Kidney (tissue), 14 donors: ENCODE results near the gene AQP12A. TPM values are rescaled to one million over a fixed set of nuclear protein-coding genes. Genes with fewer than 3 reads are reported as not detected.

Experiments used
- DNase-seq, 5 donors: peaks; one replicate each; pipeline ENCODE4 v3.0.0-alpha.2; 2013 to 2020
- FAIRE-seq: peaks from 2 replicates; lab custom pipeline; 2012; peaks lifted over from hg19 to GRCh38; lab: Jason Lieb, UNC
- H3K27ac ChIP-seq, 2 donors: one replicate each; pipeline ENCODE4 v1.7.0; 2013; ENCODE audit warnings: low read depth in 2 of 2, low read length in 2 of 2, inconsistent platforms in 1 of 2
- H3K27me3 ChIP-seq: one replicate; pipeline ENCODE4 v1.7.1; 2013; ENCODE audit warnings: low read length, inconsistent platforms; ENCODE audit not compliant: control insufficient read depth, insufficient read depth
- H3K36me3 ChIP-seq, 3 donors: one replicate each; pipeline versions ENCODE4 v1.7.0 to v1.7.1; 2013; ENCODE audit warnings: low read length in 3 of 3, control low read depth in 1 of 3, inconsistent platforms in 1 of 3; ENCODE audit not compliant: insufficient read depth in 3 of 3, control insufficient read depth in 2 of 3
- H3K4me1 ChIP-seq, 3 donors: one replicate each; pipeline versions ENCODE4 v1.7.0 to v1.7.1; 2013; ENCODE audit warnings: low read length in 3 of 3, inconsistent platforms in 1 of 3, low read depth in 1 of 3; ENCODE audit not compliant: control insufficient read depth in 2 of 3, insufficient read depth in 2 of 3
- H3K4me3 ChIP-seq, 3 donors: one replicate each; pipeline versions ENCODE4 v1.7.0 to v1.8.1; 2013; ENCODE audit warnings: low read length in 3 of 3, control low read depth in 1 of 3, inconsistent platforms in 1 of 3
- H3K9ac ChIP-seq, 3 donors: one replicate each; pipeline versions ENCODE4 v1.7.0 to v1.7.1; 2013; ENCODE audit warnings: low read length in 3 of 3, control low read depth in 1 of 3, inconsistent platforms in 1 of 3
- H3K9me3 ChIP-seq, 3 donors: one replicate each; pipeline versions ENCODE4 v1.7.0 to v1.7.1; 2013; ENCODE audit warnings: low read length in 3 of 3, control low read depth in 1 of 3, inconsistent platforms in 1 of 3; ENCODE audit not compliant: control insufficient read depth in 2 of 3, insufficient read depth in 1 of 3
- CTCF ChIP-seq: IDR thresholded peaks from 3 replicates; pipeline ENCODE4 v1.5.1; 2012; ENCODE audit warnings: mild to moderate bottlenecking, moderate library complexity, borderline replicate concordance; ENCODE audit not compliant: insufficient read depth; ENCODE audit errors: extremely low read depth
- intact Hi-C: fragments of 100-400 bp; cut with DNase I; formaldehyde crosslinking; loops from one replicate; pipeline ENCODE4 v1.11.1; 2022
- polyA plus RNA-seq: library from polyadenylated mRNA; stranded (reverse); fragments of 350-450 nt; fragmentation: Illumina TruSeq; extraction: RNeasy Lipid Tissue Mini Kit (QIAGEN cat#74804); gene quantifications from one replicate; pipeline ENCODE4 v1.2.3, GENCODE V29; 2014; ENCODE audit warnings: low read depth, low replicate concordance; ENCODE audit not compliant: insufficient read depth
- total RNA-seq: library from RNA; stranded (reverse); fragmentation: NEBNext Ultra II Directional; extraction: Animal tissue kit (Norgen Biotek cat#: 25700); gene quantifications from one replicate; pipeline ENCODE4 v1.2.1, GENCODE V29; 2021
- donor health status: control.
- donor health status: control.
- donor health status: control.
- donor health status: control.
- donor health status: control.
- donor health status: DM: yes; HTN: yes; CAD: no.
- donor health status: Normal renal cell carcinoma (clear cell type).

AQP12A gene
- total and polyA plus RNA-seq, 2 donors from 2014 or later: not detected

- Histone ChIP-seq H3K4me3 (no peak overlapping the region), H3K9me3 (no peaks in the 10 kb centered on the region), H3K36me3 (no peaks in the 10 kb centered on the region), H3K9ac (no peak overlapping the region), H3K27ac (no peak overlapping the region), H3K4me1 (no peaks in the 10 kb centered on the region), H3K27me3 (no peaks in the 10 kb centered on the region)
- TF ChIP-seq CTCF: no peak
- DNase-seq: no peak
- FAIRE-seq: no peak
- intact Hi-C loops: no loop called here
Measured at GRCh38 chr2:240722796-240723735, 31.4 kb downstream of the AQP12A start.

GRCh38 chr2:240723851-240724250, 32.2 kb downstream of the AQP12A start:
- Histone ChIP-seq H3K9me3 (no peaks in the 10 kb centered on the region), H3K36me3 (no peaks in the 10 kb centered on the region), H3K27ac (no peak overlapping the region), H3K4me3 (no peak overlapping the region), H3K27me3 (no peaks in the 10 kb centered on the region), H3K4me1 (no peaks in the 10 kb centered on the region), H3K9ac (no peak overlapping the region)
- FAIRE-seq (no peak), DNase-seq (no peak)
- TF ChIP-seq CTCF: no peak
- intact Hi-C loops: no loop called here

GRCh38 chr2:240724431-240724830, 32.8 kb downstream of the AQP12A start:
- DNase-seq: no peak
- H3K36me3 ChIP-seq: no peaks in the 10 kb centered on the region
- no peaks in the 10 kb centered on the region for H3K4me1 ChIP-seq
- no peak overlapping the region for H3K9ac ChIP-seq
- FAIRE-seq: no peak
- intact Hi-C loops: no loop called here
- H3K4me3 ChIP-seq: no peak overlapping the region
- no peaks in the 10 kb centered on the region for H3K9me3 ChIP-seq
- no peak for TF ChIP-seq CTCF
- H3K27me3 ChIP-seq: no peaks in the 10 kb centered on the region
- no peak overlapping the region for H3K27ac ChIP-seq
